Activated CD8-positive, alpha-beta memory T cell treated with anti-CD3 and anti-CD28 coated beads, Interleukin-2, amount 50 U/mL, for 48 hours (primary cell): ENCODE data around the gene TRHDE.

Experiments used
- DNase-seq: peaks from one replicate; pipeline ENCODE4 v3.0.0-alpha.2; 2020

Gene TRHDE

DNA sequence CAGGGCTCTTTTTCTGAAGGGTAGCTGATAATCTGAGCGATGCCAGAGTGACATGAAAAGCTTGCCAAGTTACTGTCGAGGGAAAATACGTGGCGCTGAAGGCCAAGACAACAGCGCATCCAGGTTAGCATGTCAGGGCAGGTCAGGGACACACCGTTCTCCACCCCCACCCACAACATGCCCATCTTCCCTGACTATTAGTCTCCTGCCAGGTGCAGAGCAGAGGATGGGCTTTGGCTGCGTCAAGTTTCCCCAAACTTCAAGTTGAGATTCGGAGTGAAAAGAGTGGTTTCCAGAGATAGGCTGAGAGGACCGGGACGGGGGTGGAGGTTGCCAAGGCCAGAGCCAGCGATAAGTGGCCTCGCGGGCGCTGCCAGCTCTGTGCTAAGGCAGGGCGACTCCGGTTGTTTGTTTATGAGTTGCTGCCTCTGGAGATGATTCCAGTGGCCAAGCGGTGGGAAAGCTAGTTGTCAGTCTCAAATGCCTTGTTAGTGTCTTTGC is 1.7 kb downstream of the TRHDE start:
- DNase-seq = no peak

DNA sequence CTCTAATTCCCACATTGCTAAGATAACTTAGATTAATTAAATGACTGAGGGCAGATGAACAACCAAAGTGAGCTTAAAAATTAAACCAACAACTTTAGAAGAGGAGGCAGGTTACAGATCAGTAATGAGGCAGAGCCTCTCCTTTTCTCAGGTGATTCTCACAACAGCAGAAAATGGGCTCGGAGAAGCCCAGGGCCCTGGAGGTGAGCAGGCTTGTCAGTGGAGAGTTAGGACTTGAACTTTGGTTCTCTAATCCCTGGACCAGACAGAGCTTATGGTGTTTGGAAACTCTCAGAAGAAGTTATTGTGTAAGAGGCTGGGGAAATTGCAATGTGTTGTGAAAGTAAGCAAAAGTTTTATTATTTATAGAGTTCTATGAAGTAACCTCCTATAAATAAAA is 2.8 kb downstream of the TRHDE start:
- DNase-seq = no peak

DNA sequence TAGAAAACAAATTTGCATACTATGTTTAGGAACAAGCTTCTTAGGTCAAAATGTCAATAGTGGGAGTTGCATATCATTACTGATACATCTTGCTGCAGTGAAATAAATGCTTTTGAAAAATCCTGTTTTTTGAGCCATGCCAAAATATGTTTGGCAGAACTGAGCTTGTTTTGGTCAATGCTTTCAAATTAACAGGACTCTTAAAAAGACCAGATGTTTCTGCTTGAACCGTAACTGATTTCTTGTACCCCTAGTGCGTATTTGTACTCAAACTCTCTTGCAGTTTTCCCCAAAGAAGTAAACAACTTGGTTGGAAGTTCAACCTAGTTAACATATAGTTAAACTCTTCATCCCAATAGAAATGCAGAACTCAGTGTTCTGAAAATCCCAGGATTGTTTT is 3.4 kb downstream of the TRHDE start:
- no peak for DNase-seq

DNA sequence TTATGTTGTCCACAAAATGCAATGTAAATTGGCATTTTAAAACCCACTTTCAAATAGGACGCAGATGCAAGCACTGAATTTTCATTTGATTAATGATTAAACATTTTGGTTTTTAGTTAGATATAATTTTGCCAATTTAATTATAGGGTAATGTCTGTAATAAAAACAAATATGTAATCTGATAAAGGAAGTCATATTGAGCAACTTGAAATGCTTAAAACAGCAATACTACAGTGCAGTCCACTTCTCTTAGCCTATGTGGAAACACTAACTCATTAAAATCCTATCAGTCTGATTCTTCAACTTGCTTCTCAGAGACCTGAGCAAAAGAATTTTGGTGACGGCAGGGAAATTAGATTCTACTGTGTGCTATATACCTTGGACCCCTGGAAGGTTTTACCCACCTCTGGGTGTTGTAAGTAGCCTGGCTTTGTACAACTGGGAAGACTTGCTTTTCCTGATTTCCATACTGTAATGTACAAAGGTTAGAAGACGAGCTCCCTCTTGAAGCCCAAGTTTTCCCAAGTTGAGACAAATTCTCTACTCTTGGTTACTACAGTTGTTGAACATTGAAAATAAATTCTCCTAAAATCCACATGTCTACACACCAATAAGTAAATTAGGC is 4.1 kb downstream of the TRHDE start:
- DNase-seq = no peak

DNA sequence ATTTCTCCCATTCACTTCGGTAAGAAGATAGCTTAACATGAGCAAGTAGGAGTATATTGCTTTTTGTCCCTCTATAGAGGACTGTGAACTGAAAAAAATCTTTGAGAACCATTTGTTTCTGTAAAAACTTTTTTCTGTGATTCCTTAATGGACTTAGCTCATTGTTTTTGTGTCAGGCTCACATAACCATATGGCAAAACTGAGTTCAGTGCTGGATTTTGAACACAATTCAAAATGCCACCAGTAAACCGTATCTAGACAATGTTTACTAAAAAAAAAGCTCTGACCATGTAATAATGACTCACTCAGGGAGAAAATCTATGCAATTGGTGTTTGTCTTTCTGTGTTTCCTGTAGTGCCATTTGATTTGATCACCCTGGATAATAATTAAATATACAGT is 5.2 kb downstream of the TRHDE start:
- DNase-seq = no peak

DNA sequence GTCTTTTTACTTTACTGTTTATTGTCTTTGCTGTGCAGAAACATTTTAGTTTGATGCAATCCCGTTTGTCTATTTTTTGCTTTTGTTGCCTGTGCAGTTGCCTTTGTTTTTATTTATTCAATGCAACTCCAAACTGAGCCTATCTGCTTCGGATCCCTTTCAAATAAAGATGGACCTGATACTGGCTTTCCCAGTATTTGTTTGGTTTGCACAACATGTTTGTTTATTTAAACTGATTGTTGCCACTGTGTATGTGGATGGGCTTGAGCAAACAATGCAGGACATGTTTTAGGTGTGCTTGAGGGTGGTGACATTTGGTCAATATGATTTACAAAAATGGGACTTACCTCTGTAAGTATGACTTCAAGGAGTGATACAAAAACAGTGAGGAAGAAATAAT is 6.7 kb downstream of the TRHDE start:
- no peak for DNase-seq

DNA sequence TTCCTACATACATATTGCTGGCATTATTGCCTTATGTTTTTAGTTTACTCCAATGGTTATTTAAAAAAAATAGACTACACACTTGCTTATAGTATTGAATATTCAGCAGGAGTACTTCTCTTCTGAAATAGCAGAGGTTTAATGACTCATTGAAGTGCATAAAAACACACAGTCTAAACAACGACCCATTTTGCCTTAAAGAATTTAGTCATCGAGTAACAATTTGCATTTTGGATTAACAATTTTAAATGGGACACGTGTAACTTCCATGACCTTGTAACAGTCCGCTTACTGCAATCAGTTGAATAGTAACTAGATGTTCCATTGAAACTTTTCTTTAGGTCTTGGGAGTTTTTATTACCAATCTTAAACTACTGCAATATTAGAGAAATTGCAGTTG is 9.0 kb downstream of the TRHDE start:
- DNase-seq = no peak

DNA sequence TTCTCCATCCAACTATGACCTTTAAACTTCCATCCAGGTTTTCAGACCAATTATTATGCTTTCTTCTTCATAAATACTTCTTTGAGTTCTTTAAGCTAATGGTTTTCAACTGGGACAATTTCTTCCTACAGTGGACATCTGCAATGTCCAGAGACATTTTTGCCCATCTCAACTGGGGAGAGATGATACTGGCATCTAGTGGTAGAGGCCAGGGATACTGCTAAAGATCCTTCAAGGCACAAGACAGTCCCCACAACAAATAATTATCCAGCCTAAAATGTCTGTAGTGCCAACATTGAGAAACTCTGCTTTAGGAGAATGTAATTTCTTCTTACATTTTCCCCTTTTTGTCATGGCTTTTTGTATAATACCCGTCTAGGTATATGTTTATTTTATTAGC is 10.6 kb downstream of the TRHDE start:
- no peak for DNase-seq

DNA sequence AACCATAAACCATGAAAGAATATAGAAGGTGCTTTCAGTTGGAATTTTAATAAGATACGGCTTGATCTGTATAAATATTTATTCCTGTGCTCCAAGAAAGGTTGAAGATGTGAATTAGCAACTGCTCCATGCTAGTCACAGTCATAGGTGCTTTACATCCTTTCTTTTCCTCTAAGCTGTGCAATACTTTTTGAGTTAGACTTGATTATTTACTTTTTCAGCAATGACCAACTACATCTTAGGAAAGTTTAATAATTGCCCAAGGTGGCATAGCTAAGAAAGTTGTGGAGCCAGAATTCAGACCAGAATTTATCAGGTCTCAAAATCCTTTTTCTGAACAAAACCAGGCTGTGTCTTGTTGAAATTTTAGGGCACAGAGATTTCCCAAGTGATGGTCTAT is 13.7 kb downstream of the TRHDE start:
- DNase-seq = no peak

DNA sequence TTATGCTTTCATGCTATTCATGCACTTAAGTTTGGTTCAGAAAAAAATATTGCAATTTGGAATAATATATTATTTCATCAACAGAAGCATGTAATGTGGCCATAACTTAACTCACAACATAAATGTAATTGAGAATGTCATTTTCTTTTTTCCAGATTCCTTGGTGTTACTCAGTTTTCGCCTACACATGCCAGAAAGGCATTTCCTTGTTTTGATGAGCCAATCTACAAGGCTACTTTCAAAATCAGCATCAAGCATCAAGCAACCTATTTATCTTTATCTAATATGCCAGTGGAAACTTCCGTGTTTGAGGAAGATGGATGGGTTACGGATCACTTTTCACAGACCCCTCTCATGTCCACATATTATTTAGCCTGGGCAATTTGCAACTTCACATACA is 14.4 kb downstream of the TRHDE start:
- DNase-seq = no peak

DNA sequence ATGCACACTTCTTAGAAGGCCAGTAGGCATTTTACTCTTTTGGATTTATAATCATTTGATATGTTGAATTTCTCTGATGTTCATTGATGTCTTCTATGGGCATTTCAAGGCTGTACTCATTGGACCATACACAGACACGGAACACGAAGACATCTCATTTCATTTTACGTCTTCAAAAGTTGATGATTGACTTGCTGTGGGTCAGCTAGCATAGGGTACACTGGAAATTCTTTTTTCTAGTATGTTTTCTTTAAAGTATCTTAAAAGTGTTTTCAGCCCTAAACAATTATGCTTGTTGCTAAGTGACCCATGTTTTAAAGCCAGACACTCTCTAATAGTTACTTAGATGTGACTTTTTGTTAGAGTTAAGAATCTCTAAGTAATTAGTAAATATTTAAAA is 16.3 kb downstream of the TRHDE start:
- DNase-seq = no peak

DNA sequence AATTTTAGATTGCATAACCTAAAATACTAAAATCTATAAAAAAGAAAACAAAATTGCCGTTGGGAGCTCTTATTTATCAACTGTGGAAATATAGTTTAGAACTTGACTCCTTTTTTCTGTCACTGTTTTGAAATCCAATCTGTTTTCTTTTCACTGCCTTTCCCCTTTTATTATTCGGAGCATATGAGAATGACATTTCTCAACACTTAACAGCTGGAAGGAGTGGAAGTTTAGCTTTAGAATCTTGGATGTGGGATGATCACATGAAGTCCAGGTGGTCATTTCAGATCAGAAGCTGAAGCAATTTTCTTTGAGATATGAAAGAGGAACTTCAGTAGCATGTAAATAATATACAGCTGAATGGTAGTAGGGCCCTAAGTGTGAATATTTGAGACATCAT is 16.7 kb downstream of the TRHDE start:
- DNase-seq = no peak

DNA sequence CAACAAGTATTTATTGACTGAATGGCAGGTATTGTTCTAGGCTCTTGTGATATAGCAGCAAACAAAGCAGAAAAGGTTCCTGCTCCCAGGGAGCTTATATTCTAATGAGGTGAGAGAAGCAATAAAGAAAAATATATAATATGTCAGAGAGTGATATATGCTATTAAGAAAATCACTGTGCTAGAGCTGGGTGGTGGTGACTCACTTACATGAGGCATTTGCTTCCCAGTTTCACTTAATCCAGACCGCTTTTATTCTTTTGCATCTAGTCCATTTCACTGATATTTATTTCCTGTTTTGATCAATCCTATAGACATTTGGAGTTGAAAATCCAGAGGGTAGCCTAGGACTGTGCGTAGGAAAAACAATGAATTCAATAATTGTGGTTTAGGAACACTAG is 17.5 kb downstream of the TRHDE start:
- no peak for DNase-seq

DNA sequence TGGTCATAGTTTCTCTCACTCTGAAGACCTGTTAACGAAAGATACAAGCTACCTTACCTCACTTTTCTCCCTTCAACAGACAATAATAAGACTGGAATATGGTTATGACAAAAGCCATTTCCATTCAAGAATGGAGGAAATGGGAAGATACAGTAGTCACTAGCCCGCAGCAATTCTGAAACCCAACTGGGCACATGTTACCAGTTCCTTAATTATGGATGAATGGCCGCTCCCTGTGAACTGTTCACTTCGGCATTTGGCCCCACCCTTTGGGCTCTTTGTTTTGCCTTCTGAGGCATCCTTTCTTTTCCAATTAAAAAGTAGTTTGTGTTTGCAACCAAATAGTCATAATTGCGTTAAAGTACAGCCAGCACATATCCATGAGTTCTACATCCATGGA is 19.0 kb downstream of the TRHDE start:
- DNase-seq = no peak

DNA sequence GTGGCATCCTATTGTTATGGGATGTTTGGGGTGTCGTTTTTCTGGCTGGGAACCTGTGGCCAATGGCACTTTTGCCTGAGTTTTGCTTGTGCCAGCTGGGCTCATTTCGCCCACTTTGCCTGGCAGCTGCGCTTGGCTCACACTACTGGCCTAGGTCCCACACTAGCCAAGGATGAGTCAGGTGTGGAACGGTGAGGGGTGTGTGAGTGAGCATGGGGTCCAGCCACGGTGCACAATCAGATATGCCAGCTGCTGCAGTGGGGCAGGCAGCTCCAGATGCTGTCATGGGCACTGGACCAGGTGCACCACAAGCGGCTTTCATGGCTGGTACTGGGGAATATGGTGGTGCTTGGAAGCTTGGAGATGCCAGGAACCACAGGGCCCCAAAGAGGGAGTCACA is 21.5 kb downstream of the TRHDE start:
- DNase-seq = no peak

DNA sequence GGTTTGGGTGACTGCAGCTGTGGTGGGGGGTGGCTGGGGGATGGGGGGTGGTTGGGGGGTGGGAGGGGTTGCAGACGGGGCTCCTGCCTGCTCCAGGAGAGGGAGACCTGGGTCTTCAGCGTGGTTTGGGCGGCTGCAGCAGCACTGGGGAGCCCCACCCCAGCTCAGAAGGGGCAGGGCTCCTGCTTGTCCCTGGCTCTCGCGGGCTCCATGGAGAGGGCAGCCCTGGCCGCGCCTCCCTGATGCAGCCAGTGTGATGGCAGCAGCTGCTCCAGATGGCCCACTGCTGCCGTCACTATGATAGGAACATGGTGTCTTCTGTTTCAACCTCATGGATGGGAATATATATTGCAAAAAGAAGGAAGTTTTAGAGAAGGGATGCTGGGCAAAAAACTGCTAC is 22.9 kb downstream of the TRHDE start:
- DNase-seq = no peak

DNA sequence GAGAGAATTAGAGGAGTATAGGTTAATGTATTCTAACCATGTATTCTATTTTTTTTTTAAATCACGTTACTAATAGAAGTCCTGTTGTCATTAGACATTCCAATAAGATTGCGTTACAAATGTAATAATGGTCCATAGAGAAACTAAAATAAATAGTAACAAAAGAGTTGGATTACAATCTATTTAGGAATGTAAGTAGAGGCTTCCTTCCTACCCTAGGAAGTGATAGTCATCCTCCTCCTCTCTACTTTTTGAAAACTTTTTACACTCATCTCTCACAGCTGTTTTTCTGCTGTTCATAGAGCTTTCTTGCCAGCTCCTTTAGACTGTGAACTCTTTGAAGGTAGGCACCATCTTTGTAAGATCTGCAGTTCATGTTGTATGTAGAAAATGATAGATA is 23.6 kb downstream of the TRHDE start:
- no peak for DNase-seq

DNA sequence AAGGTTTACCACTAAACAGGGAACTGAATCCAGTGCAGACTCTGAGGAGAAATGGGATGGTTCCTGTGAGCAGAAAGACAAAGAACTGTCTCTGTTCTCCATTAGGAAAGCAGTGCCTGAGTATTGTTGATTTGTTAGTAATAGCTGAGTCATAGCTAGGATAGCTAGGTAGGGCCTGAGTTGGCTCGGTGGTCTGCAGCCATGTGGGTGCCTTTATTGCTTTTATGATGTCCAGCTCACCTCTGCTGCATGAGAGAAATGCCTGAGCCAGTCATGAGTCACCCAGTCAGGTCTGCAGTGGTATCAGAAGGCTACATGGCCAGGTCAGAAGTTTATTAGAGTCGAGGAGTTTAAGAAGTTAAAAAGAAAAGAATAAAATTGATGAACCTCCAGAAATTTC is 24.2 kb downstream of the TRHDE start:
- DNase-seq = no peak

DNA sequence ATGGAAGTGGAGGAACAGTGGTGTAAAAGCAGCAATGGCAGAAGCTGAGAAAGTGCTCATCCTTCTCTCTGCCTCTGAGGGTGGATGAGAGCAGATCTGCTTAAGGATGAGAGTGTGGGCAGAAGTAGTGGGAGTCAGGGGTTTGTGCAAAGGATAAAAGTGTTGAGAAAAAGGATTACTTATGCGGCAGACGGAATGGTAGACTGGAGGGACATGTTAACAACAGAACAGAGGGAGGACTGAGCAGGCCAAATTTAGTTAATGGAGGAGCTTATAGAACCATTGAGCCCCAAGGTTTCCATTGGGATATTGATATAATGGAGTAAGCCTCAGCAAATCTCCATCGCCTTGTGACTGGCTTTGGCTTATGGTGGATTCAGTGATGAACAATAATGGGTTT is 25.5 kb downstream of the TRHDE start:
- DNase-seq = no peak

DNA sequence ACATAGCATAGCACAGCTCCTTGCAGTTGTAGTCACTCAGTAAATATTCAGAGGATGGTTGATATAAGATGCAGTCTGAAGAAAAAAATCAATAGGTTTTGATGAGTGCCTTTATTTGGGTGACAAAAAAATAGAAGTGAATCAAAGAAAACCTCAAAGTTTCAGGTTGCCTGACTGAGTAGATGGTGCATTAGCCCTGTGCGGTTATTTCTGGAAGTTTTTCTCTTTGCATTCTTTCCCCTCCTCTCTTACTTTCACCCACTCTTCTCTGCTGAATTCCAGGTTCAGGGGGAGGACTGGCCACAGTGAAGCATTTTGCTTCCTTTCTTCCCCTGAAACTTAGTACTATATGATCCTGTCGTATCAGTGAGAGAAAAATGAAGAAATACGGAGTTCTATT is 28.6 kb downstream of the TRHDE start:
- no peak for DNase-seq

DNA sequence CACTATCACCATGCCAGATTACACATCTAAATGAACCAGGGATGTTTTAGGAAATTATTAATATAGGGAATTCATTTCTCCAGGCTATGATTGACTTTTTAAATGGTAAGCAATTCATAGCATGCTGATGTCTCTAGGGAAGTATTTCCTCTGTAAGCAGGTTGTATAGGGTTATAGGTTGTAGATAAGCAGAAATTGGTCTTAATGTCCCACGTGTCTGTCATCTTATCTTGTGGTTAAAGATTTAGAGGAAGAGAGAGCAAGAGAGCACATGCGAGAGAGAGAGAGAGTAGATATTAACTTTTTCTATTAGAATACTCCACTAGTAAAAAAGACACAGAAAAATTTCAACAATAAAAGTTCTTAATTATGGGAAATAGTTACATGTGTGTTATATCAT is 32.6 kb downstream of the TRHDE start:
- no peak for DNase-seq

DNA sequence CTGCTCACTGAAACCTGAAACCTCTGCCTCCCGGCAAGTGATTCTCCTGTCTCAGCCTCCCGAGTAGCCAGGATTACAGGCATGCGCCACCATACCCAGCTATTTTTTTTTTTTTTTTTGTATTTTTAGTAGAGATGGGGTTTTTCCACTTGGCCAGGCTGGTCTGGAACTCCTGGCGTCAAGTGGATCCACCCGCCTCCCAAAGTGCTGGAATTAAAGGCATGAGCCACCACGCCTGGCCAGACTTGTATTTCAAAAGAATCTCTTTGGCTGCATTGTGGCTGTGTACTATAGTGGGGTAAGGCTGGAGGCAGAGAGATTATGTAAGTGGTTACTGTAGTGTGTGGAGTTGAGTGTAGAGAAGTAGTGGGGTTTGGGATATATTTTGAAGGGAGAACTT is 35.1 kb downstream of the TRHDE start:
- no peak for DNase-seq

DNA sequence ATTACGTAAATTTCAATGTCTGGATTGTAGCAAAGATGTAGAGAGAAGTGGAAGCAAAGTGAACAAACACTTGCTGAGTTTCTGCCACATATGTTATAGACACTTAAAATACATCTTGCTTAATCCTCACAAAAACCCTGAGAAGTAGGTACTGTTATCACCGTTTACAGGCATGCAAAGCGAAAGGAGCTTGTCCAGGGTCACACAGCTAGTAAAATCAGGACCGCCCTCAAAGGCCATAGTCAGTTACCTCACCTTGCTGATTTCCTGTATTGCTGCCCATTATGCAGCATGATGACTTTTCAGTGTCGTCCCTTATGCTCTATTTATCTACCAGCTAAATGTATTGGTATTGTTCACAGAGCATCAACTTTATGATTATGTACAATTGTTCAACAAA is 39.8 kb downstream of the TRHDE start:
- no peak for DNase-seq

DNA sequence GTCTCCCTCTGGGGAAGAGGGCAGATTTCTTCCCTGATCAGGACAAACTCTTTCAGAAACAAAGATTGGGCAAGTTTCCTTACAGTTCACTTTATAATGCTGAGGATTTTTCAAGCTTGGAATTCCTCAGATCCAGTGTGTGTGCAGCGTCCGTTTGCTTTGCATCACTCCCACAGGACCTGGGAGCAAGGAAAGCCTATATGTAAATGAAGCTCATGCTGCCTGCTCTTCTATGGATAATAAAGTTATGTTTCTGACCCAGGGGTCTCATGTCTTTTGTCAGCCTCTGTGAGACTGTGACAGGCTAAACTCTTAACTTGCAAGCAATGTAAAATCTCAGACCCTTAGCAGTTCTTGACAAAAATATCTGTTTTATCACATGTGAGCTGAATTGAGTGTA is 41.6 kb downstream of the TRHDE start:
- no peak for DNase-seq

DNA sequence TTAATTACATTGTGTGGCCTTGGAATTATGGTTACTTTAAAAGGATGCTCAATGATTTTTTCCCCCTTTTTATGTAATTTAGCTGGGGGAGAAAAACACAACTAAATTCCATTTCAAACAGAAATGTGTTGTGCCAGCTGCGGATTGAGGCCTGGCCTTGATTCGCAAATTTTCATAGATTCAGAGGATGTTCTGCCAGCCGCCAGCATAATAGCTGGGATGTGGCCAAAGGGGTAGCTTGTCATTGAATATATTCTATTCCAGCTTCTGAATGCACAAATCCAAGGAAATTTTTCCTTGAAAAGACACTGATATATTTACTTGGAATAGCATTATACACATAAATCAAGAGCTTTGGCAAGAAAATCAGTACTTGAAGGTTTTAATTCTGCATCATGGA is 43.7 kb downstream of the TRHDE start:
- no peak for DNase-seq

DNA sequence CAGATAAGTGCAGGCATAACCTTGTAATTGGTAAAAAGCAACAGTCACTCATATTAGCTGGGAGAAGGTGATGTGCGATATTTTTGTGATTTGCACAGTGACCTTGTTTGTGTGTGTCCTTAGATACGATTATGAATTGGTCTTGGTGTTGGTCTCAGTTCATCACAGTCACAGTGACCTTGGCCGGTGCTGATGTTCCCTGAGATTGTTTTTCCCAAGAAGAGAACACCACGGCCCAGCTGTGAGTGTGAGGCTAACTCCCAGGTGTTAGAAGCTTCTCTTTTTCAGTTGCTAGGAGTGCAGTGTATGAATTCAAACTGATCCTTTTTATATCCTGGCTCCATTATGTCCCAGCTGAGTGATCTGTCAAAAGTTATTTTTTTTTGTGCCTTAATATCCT is 46.2 kb downstream of the TRHDE start:
- no peak for DNase-seq
